ENCODE data around the gene DAPK2.

The DAPK2 gene

DNA sequence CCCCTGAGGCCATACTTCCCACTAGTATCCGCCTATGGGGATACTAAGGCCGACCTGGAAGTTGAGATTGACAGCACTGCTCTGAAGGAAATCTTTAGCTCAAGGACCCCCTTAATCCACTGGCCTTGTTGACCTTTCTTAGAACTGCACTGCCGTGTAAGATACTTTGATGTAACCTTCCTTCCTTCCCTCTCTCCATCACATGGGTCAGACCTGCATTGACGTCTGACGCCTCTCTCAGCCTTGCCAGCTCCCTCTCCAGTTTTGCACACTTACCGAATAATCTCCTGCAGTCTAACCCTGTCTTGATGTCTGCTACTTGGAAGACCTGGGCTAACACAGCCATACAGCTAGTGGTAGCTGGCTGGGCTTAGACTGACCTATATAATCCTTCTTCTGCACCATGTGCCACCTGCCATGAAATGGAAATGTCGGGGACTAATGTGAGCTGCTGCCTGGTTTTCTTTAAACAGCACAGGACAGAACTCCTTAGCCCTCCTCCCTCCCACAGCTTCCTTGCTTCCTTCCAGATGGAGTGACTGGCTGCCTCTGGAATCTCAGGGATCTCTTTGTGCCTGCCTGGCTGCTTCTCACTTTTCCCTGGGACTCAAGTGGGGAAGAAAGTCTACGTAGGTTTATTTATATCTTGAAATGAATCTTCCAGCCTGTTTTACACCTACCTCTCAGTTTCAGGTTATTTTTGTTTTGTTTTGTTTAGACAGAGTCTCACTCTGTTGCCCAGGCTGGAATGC, 173.3 kb downstream of the DAPK2 start:
- no peak for DNase-seq (ENCODE audit: low read depth in 1 of 2, low spot score in 1 of 2)
- no peak for TF ChIP-seq SPI1 (IDR thresholded peaks at IDR 0.05; ENCODE audit: borderline replicate concordance, low read depth)
- TF ChIP-seq REST (IDR thresholded peaks at IDR 0.05; ENCODE audit: insufficient replicate concordance, low read depth) = no peak
- no peak for TF ChIP-seq GABPA (IDR thresholded peaks at IDR 0.05; ENCODE audit: low read depth)
- TF ChIP-seq, protein P1, sequence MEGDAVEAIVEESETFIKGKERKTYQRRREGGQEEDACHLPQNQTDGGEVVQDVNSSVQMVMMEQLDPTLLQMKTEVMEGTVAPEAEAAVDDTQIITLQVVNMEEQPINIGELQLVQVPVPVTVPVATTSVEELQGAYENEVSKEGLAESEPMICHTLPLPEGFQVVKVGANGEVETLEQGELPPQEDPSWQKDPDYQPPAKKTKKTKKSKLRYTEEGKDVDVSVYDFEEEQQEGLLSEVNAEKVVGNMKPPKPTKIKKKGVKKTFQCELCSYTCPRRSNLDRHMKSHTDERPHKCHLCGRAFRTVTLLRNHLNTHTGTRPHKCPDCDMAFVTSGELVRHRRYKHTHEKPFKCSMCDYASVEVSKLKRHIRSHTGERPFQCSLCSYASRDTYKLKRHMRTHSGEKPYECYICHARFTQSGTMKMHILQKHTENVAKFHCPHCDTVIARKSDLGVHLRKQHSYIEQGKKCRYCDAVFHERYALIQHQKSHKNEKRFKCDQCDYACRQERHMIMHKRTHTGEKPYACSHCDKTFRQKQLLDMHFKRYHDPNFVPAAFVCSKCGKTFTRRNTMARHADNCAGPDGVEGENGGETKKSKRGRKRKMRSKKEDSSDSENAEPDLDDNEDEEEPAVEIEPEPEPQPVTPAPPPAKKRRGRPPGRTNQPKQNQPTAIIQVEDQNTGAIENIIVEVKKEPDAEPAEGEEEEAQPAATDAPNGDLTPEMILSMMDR (IDR thresholded peaks at IDR 0.05; ENCODE audit: insufficient read depth, low read length) = no peak
- TF ChIP-seq POLR2AphosphoS5 (IDR thresholded peaks at IDR 0.05; ENCODE audit: low read depth) = no peak
- Histone ChIP-seq H3K4me3 (replicated peaks; ENCODE audit: insufficient read depth, low read length) (no peak overlapping the region), H3K27ac (replicated peaks) (no peak overlapping the region), H3K27me3 (ENCODE audit: insufficient read depth, poor library complexity, severe bottlenecking) (no peaks in the 10 kb centered on the region)

DNA sequence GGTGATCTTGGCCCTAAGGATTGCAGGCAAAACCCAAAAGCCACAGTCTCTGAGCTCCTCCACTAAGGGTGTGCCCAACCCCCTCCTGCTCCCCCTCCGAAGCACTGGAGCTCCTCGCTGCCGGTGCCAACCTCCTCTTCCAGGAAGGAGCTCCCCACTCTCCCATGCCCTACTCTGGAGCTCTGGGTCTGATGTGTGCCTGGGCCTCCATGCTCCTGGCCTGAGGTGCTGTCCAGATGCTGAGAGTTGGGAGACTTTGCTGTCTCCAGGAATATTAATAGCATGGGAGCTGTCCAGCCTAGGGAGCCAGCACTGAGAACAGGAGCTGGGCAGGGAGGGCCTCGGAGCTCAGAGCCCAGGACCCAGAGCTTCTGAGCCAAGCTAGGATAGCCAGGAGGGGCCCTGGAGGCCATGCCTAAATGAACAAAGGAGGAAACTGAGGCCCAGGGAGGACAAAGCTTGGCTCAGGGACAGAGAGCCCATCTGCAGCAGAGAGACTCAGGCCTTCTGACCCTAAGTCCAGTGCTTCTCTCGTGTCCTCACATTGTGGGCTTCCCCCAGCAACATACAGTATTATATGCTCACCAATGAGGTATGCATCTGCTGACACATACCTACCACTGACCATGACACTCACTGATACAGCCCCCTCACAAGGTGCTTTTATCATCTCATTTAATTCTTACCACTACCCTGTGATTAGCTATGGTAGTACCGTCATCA, 175.6 kb downstream of the DAPK2 start:
- Histone ChIP-seq H3K27me3 (ENCODE audit: insufficient read depth, poor library complexity, severe bottlenecking) (no peaks in the 10 kb centered on the region), H3K27ac (replicated peaks) (no peak overlapping the region), H3K4me3 (replicated peaks; ENCODE audit: insufficient read depth, low read length) (no peak overlapping the region)
- DNase-seq (ENCODE audit: low read depth in 1 of 2, low spot score in 1 of 2) = peak in 1 of 2 experiments; percentile 62
- TF ChIP-seq GABPA (IDR thresholded peaks at IDR 0.05; ENCODE audit: low read depth) (no peak), REST (IDR thresholded peaks at IDR 0.05; ENCODE audit: insufficient replicate concordance, low read depth) (peak; percentile 96)

GRCh38 chr15:63870043-63870394, 176.3 kb downstream of the DAPK2 start:
- Histone ChIP-seq H3K4me3 (replicated peaks; ENCODE audit: insufficient read depth, low read length) (no peak overlapping the region), H3K27ac (replicated peaks) (no peak overlapping the region), H3K27me3 (ENCODE audit: insufficient read depth, poor library complexity, severe bottlenecking) (no peaks in the 10 kb centered on the region)
- peak in 1 of 2 experiments; percentile 24 for DNase-seq (ENCODE audit: low read depth in 1 of 2, low spot score in 1 of 2)
- TF ChIP-seq POLR2AphosphoS5 (IDR thresholded peaks at IDR 0.05; ENCODE audit: low read depth) = no peak
- no peak for TF ChIP-seq SPI1 (IDR thresholded peaks at IDR 0.05; ENCODE audit: borderline replicate concordance, low read depth)
- TF ChIP-seq REST (IDR thresholded peaks at IDR 0.05; ENCODE audit: insufficient replicate concordance, low read depth) = no peak
- TF ChIP-seq, protein P1 (IDR thresholded peaks at IDR 0.05; ENCODE audit: insufficient read depth, low read length) = no peak
- TF ChIP-seq GABPA (IDR thresholded peaks at IDR 0.05; ENCODE audit: low read depth) = no peak

Measured in HL-60 (cell line).